Neural cell (in vitro differentiated cells): ENCODE results near the gene UBE2D4. TPM values are rescaled to one million over a fixed set of nuclear protein-coding genes. Genes with fewer than 3 reads are reported as not detected.

ENCODE experiments used
- H2AFZ ChIP-seq: fragments of 200-600, 300-800 bp; sonication (generic), shearing (Covaris generic); 2 replicates; pipeline ENCODE4 v1.6.0; 2014; ENCODE audit warnings: low read depth, mild to moderate bottlenecking, antibody characterized with exemption, low read length, moderate library complexity
- H3F3A ChIP-seq: fragments of 200-600 bp; shearing (Covaris generic); 2 replicates; pipeline ENCODE4 v1.6.1; 2016; ENCODE audit warnings: mild to moderate bottlenecking, moderate library complexity, mixed read lengths, antibody characterized with exemption, low read length; ENCODE audit not compliant: insufficient read depth, poor library complexity, severe bottlenecking
- H3K27ac ChIP-seq: fragments of 200-600, 300-800 bp; sonication (generic), shearing (Covaris generic); 2 replicates; pipeline ENCODE4 v1.5.1; 2014; ENCODE audit warnings: mild to moderate bottlenecking, low read length, moderate library complexity
- H3K27me3 ChIP-seq: fragments of 300-800, 200-600 bp; sonication (generic), shearing (Covaris generic); 2 replicates; pipeline ENCODE4 v1.6.0; 2014; ENCODE audit warnings: mild to moderate bottlenecking, low read depth, low read length, moderate library complexity; ENCODE audit not compliant: insufficient read depth
- H3K36me3 ChIP-seq: fragments of 300-800, 200-600 bp; sonication (generic), shearing (Covaris generic); 2 replicates; pipeline ENCODE4 v1.5.1; 2014; ENCODE audit warnings: mild to moderate bottlenecking, antibody characterized with exemption, low read length, moderate library complexity; ENCODE audit not compliant: insufficient read depth
- H3K4me2 ChIP-seq: fragments of 300-800, 200-600 bp; sonication (generic), shearing (Covaris generic); 2 replicates; pipeline ENCODE4 v1.6.0; 2014; ENCODE audit warnings: mild to moderate bottlenecking, low read length
- H3K4me3 ChIP-seq: fragments of 300-800, 200-600 bp; sonication (generic), shearing (Covaris generic); 2 replicates; pipeline ENCODE4 v1.5.1; 2014; ENCODE audit warnings: mild to moderate bottlenecking, low read length, moderate library complexity
- H3K79me2 ChIP-seq: fragments of 200-600 bp; shearing (Covaris generic); replicated peaks from 2 replicates; pipeline ENCODE4 v1.6.0; 2014; ENCODE audit warnings: mild to moderate bottlenecking, low read length, moderate library complexity; ENCODE audit not compliant: insufficient read depth
- H3K9ac ChIP-seq: fragments of 300-800, 200-600 bp; sonication (generic), shearing (Covaris generic); 2 replicates; pipeline ENCODE4 v1.6.1; 2016; ENCODE audit warnings: mild to moderate bottlenecking, low read length, mixed read lengths
- H3K9me2 ChIP-seq: fragments of 200-600 bp; shearing (Covaris generic); 2 replicates; pipeline ENCODE4 v1.6.1; 2016; ENCODE audit warnings: mild to moderate bottlenecking, low read length, mixed read lengths; ENCODE audit not compliant: insufficient read depth
- H3K9me3 ChIP-seq: fragments of 200-600, 300-800 bp; sonication (generic), shearing (Covaris generic); 2 replicates; pipeline ENCODE4 v1.6.1; 2016; ENCODE audit warnings: mild to moderate bottlenecking, mixed run types, low read length, moderate library complexity, mixed read lengths
- H4K20me1 ChIP-seq: fragments of 200-600 bp; shearing (Covaris generic); 2 replicates; pipeline ENCODE4 v1.6.1; 2016; ENCODE audit warnings: mild to moderate bottlenecking, mixed run types; ENCODE audit not compliant: insufficient read depth
- EP300 ChIP-seq: fragments of 450-650 bp; conservative IDR thresholded peaks from 2 replicates; pipeline ENCODE4 v1.6.1; 2014; ENCODE audit warnings: antibody characterized with exemption, mild to moderate bottlenecking, moderate library complexity; ENCODE audit not compliant: poor library complexity, severe bottlenecking
- EZH2 ChIP-seq: fragments of 200-600, 300-800 bp; shearing (Covaris generic), sonication (generic); IDR thresholded peaks from 2 replicates; pipeline ENCODE4 v1.6.1; 2014; ENCODE audit warnings: antibody characterized with exemption, low read length, borderline replicate concordance, mild to moderate bottlenecking; ENCODE audit not compliant: insufficient read depth, poor library complexity, severe bottlenecking
- MXI1 ChIP-seq: fragments of 450-650 bp; conservative IDR thresholded peaks from 2 replicates; pipeline ENCODE4 v1.6.1; 2014; ENCODE audit warnings: antibody characterized with exemption, mild to moderate bottlenecking; ENCODE audit not compliant: poor library complexity, severe bottlenecking
- POLR2AphosphoS5 ChIP-seq: IDR thresholded peaks from 2 replicates; pipeline ENCODE4 v1.6.1; 2012
- RAD21 ChIP-seq: fragments of 450-650 bp; conservative IDR thresholded peaks from 2 replicates; pipeline ENCODE4 v1.6.1; 2014; ENCODE audit warnings: antibody characterized with exemption, mild to moderate bottlenecking, moderate library complexity
- SMC3 ChIP-seq: fragments of 450-650 bp; conservative IDR thresholded peaks from 2 replicates; pipeline ENCODE4 v1.6.1; 2014; ENCODE audit warnings: antibody characterized with exemption, mild to moderate bottlenecking, moderate library complexity; ENCODE audit not compliant: poor library complexity
- TAF1 ChIP-seq: IDR thresholded peaks from 2 replicates; pipeline ENCODE4 v1.6.1; 2012; ENCODE audit warnings: low read depth
- polyA plus RNA-seq: library from polyadenylated mRNA; depleted of rRNA; stranded (reverse); fragments of >200 nt; gene quantifications from 2 replicates; pipeline ENCODE4 v1.2.3, GENCODE V29; 2014
- TF ChIP-seq, protein P1 (sequence below): IDR thresholded peaks from 2 replicates; pipeline ENCODE4 v1.6.1; 2012; ENCODE audit warnings: borderline replicate concordance
- TF ChIP-seq, protein P2 (sequence below): fragments of 450-650 bp; IDR thresholded peaks from 2 replicates; pipeline ENCODE4 v1.5.1; 2014; ENCODE audit warnings: antibody characterized with exemption, mild to moderate bottlenecking, moderate library complexity; ENCODE audit not compliant: poor library complexity, severe bottlenecking

Gene UBE2D4
- polyA plus RNA-seq, 1 donor from 2014 or later = 11.2 TPM

- Histone ChIP-seq H3K9ac (no peak overlapping the region), H3K79me2 (no peaks in the 10 kb centered on the region), H2AFZ (no peak overlapping the region), H3K27me3 (no peaks in the 10 kb centered on the region), H3F3A (no peaks in the 10 kb centered on the region), H3K27ac (no peak overlapping the region), H4K20me1 (no peaks in the 10 kb centered on the region), H3K4me3 (no peak overlapping the region), H3K4me2 (no peak overlapping the region), H3K36me3 (no peaks in the 10 kb centered on the region), H3K9me3 (no peaks in the 10 kb centered on the region), H3K9me2 (no peaks in the 10 kb centered on the region)
- TF ChIP-seq POLR2AphosphoS5 (no peak), SMC3 (no peak), TAF1 (no peak), EZH2 (no peak), EP300 (no peak), MXI1 (no peak)
- TF ChIP-seq, protein P1, sequence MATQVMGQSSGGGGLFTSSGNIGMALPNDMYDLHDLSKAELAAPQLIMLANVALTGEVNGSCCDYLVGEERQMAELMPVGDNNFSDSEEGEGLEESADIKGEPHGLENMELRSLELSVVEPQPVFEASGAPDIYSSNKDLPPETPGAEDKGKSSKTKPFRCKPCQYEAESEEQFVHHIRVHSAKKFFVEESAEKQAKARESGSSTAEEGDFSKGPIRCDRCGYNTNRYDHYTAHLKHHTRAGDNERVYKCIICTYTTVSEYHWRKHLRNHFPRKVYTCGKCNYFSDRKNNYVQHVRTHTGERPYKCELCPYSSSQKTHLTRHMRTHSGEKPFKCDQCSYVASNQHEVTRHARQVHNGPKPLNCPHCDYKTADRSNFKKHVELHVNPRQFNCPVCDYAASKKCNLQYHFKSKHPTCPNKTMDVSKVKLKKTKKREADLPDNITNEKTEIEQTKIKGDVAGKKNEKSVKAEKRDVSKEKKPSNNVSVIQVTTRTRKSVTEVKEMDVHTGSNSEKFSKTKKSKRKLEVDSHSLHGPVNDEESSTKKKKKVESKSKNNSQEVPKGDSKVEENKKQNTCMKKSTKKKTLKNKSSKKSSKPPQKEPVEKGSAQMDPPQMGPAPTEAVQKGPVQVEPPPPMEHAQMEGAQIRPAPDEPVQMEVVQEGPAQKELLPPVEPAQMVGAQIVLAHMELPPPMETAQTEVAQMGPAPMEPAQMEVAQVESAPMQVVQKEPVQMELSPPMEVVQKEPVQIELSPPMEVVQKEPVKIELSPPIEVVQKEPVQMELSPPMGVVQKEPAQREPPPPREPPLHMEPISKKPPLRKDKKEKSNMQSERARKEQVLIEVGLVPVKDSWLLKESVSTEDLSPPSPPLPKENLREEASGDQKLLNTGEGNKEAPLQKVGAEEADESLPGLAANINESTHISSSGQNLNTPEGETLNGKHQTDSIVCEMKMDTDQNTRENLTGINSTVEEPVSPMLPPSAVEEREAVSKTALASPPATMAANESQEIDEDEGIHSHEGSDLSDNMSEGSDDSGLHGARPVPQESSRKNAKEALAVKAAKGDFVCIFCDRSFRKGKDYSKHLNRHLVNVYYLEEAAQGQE = no peak
- TF ChIP-seq, protein P2, sequence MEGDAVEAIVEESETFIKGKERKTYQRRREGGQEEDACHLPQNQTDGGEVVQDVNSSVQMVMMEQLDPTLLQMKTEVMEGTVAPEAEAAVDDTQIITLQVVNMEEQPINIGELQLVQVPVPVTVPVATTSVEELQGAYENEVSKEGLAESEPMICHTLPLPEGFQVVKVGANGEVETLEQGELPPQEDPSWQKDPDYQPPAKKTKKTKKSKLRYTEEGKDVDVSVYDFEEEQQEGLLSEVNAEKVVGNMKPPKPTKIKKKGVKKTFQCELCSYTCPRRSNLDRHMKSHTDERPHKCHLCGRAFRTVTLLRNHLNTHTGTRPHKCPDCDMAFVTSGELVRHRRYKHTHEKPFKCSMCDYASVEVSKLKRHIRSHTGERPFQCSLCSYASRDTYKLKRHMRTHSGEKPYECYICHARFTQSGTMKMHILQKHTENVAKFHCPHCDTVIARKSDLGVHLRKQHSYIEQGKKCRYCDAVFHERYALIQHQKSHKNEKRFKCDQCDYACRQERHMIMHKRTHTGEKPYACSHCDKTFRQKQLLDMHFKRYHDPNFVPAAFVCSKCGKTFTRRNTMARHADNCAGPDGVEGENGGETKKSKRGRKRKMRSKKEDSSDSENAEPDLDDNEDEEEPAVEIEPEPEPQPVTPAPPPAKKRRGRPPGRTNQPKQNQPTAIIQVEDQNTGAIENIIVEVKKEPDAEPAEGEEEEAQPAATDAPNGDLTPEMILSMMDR = no peak
Measured at GRCh38 chr7:43877968-43878864, 48.0 kb upstream of the UBE2D4 start.

- Histone ChIP-seq H3K27me3 (no peaks in the 10 kb centered on the region), H3K9ac (no peak overlapping the region), H3F3A (no peaks in the 10 kb centered on the region), H3K4me3 (no peak overlapping the region), H2AFZ (no peak overlapping the region), H3K36me3 (no peaks in the 10 kb centered on the region), H3K4me2 (no peak overlapping the region), H3K9me2 (no peaks in the 10 kb centered on the region), H3K79me2 (no peaks in the 10 kb centered on the region), H3K27ac (no peak overlapping the region), H3K9me3 (no peaks in the 10 kb centered on the region), H4K20me1 (no peaks in the 10 kb centered on the region)
- TF ChIP-seq EZH2 (no peak), POLR2AphosphoS5 (no peak), EP300 (no peak), SMC3 (no peak), TAF1 (no peak), RAD21 (no peak), MXI1 (no peak)
- TF ChIP-seq, protein P2 = no peak
- TF ChIP-seq, protein P1 = no peak
Measured at GRCh38 chr7:43878867-43879266, 47.4 kb upstream of the UBE2D4 start.
